Measurements from ENCODE around the gene PCDH15.

PCDH15 gene

DNA sequence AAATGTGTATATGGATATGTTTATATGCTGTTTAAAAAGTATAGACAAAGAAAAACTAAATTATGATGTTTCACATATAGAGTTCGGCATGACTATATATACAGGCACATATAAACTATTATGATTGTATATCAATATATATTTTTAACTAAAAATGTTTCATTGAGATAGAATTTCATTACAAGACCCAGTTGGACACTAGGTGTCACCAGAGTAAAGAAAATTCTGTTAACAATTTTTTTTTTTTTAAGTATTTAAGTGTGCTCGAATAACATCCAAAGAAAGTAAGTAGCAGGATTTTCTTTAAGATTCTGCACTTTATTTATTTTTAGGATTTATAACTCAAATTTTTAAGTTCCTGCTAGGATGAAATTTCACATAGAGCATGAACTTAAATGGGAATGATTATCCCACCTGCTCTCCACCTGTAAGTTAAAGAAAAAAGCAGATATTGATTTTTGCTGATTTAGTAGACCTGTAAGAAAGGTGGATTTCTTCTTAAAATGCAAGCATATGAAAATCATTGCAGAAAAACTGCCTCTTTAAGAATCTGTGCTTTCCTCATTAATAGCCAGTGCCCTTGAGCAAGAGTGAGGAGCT, 961.5 kb downstream of the PCDH15 start:
- peak; percentile 12 for DNase-seq

DNA sequence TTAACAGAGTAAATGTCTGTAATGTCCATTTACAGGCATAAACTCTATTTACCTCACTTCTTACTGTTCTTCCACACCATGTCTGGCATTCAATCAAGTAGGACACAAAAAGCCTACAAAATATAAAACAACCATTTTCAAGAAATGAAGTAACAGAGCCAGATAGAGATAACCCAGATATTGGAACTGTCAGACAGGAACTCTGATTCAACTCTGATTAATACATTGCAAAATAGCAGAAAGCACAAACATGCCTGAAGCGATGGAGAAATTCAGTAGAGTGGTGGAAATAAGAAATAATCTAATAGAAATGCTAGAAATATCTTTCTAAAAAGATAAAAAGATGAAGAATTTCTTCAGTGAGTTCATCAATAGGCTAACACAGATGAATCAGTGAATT, 964.4 kb downstream of the PCDH15 start:
- no peak for DNase-seq

DNA sequence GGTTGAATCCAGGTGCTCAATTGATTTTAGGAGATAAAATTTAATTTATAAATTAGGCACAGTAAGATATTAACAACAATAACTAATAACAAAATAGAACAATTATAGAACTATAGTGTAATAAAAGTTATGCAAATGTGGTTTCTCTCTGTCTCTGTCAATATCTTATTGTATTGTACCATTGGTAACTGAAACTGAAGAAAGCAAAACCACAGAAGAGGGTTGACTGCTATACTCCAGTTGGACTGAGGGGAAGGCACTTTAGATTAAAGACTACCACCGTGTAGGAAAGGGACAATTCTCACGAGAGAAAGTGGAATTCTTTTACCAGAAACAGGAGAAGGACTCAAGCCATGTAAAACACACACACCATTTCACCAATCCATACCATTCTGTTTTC, 967.1 kb downstream of the PCDH15 start:
- no peak for DNase-seq

DNA sequence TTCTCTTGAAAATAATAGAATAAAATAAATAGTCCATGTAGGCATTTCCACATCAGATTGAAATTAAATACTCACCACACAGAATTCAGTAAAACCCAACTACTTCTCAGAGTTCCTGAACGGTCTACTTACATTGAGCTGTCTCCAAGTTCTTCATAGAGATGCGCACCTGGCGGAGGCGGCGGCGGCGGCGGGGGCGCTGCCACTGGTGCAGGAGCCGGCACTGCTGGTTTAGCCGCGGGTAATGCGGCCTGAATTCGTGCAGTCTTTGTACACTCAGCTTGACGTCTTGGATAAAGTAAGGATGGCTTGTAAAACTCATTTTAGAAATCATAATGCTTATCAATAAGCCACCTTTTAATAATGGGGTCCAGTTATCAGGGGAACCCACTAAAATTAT, 973.8 kb downstream of the PCDH15 start:
- DNase-seq = no peak

DNA sequence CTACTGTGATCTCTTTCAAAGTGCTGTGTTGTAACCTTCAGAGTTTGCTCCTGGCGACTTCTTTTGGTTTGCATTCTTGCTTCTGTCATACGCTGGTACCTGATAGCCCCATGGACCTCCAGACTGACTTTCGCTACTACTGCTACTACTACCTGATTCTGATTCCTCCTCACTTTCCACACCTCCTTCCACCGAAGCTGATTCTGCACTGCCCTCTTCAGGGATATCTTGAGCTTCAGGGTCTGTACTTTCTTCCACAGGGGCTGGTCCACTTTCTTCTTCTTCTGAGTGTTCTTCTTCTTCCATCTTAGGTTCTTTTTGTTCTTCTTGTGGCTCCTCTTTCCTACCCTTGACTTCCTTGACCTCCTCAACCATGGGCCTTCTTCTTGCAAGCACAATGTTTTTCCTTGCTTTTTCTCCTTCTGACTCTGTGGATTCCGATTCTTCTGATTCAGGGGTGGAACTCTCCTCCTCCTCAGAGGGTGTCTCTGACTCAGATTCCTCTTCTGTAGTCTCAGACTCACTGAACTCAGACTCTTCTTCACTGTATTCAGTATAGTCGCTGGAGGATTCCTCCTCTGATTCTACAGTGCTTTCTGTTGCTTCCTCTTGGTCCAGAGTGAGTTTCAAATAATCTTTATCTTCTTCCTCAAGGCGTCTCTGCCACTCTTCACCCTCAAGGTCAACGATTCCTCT, 992.2 kb downstream of the PCDH15 start:
- DNase-seq = no peak

DNA sequence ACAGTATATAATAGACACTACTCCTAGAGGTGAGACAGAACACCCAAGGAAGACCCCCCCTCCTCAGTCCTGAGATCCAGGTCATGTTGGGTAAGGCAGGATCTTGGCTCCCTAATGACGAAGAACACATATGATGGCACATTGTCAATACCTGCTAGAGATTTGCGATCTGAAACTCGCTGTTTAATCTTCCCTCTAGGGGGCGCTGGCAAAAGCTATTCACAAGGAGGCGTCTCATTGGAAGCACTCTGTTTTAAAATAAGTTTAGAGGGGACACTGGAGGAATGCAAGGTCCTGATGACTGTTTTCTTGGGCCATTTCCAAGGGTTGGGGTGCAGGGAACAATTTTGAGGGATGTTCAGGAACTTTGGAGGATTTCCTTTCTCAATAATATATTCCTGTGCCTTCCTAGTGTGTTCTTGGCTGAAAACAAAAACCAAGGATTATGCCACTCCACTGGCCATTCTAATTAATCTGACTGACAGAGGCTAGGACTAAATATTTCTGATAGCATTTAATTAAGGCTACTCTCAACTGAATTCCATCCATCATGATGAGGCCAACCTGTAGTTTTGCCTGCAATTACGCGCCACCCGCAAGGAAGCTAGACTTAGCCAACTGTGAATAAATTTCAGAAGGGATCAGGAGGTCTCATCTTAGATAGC, 1014.7 kb downstream of the PCDH15 start:
- DNase-seq = no peak

DNA sequence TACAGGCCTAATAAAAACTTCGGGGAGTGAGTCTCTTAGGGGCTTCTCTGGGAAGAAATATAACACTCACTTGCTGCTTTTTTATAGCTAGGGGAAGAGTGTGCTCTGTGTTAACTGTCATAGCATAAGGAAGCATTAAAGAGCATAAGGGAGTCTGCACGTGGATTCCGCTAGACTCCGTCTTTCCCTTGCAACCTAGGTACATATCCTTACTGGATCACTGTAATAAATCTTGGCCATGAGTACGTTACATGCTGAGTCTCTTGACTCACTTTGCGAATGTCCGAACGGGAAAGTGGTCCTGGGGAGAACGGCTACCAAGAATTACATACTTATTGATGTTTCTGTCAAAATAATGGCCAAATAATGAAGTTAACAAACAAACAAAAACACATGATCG, 1029.3 kb downstream of the PCDH15 start:
- DNase-seq = no peak

DNA sequence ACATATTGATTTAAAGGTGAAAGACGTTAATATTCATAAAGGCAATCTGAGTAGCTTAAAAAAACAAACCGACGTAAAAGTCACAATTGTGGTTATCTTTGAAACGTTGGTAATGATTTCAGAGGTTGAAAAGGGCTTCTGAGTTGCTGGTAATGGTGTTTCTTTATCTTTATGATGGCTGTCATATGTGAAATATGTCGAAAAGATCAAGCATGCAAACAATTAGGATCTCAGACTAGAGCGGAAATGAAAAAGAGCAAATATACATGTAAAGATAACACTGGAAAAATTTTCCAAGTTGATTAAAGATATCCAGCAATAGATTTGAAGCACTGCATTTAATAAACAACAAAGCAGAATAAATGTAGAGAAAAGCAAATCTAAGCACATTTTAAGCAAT, 1030.1 kb downstream of the PCDH15 start:
- no peak for DNase-seq

DNA sequence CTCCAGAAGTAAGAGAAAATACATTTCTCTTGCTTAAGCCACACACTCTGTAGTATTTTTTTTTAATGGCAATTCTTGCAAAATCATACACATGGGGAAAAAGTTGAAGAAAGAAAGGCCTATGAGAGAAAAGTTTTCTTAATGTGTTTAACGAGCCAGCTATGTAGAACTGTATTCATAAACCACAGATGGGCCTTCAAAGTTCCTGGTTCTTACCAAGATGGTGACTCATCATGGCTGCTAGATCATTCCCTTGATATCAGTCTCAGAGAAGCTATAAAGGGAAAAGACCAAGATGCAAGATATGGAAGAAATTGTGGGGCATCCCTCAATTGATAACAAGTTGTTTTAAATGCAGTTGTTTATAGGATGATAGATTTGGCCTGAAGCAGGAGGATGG, 1035.7 kb downstream of the PCDH15 start:
- peak; percentile 9 for DNase-seq

DNA sequence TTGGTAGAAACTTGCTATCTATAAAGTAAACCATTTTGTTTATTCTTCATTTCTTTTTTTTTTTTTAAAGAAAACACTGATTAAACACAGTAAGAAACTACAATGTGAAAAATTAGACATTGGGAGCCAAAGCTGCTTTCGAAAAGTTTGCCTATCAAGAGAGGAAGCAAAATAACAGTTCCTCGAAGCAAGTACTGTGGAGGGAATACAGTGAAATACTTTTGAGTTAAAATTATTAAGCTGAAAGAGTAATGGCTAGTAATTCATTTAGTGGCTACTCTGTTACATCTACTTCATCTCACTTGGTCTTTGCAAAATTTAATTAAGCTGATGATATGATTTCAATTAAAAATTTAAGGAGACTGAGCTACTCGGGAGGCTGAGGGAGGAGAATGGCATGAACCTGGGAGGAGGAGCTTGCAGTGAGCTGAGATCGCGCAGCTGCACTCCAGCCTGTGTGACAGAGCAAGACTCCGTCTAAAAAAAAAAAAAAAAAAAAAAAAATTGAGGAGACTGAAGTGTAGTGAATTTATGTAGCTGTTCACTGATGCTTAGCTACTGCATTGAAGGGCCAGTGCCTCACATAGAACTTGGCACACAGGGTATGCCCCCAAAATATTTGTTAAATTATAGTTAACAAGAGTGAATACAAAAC, 1046.3 kb downstream of the PCDH15 start:
- DNase-seq = no peak

Measured in fibroblast of skin of right quadriceps (primary cell).